ENCODE data around the gene CCDC112. TPM values are rescaled to one million over a fixed set of nuclear protein-coding genes. Genes with fewer than 3 reads are reported as not detected.

Gene CCDC112
- total RNA-seq, 1 donor from 2014 or later: 5.3 TPM

GRCh38 chr5:115243412-115243811 is 53.0 kb downstream of the CCDC112 start:
- Mint-ChIP-seq H3K27me3 (no peaks in the 10 kb centered on the region), H3K9me3 (no peaks in the 10 kb centered on the region), H3K4me1 (peaks cover 12% of the 10 kb centered on the region), H3K36me3 (ENCODE audit: low read depth) (peaks cover 48% of the 10 kb centered on the region), H3K27ac (no peak overlapping the region), H3K4me3 (no peak overlapping the region)
- DNase-seq (no peak), ATAC-seq (ENCODE audit: low read depth) (no peak)
- POLR2A ChIA-PET: no interaction called here
- intact Hi-C loops (cut with micrococcal nuclease): no loop called here
- CTCF ChIA-PET: interaction anchor here (7.9 kb wide), 1 partner anchor 145 kb away, joined by 135 read pairs; no protein-coding TSS in a partner anchor
- TF ChIP-seq CTCF (IDR thresholded peaks at IDR 0.05): no peak

GRCh38 chr5:115241881-115242642 is 54.4 kb downstream of the CCDC112 start:
- ATAC-seq (ENCODE audit: low read depth) (no peak), DNase-seq (no peak)
- peaks cover 12% of the 10 kb centered on the region for H3K4me1 Mint-ChIP-seq
- H3K27me3 Mint-ChIP-seq: no peaks in the 10 kb centered on the region
- H3K27ac Mint-ChIP-seq: no peak overlapping the region
- ChIA-PET CTCF (interaction anchor here (0.8 to 7.9 kb wide), 4 partner anchors 144 to 1630 kb away, joined by 3 to 135 read pairs (median 3); no protein-coding TSS in a partner anchor), POLR2A (interaction anchor here (0.7 to 1.3 kb wide), 2 partner anchors 13 to 303 kb away, joined by 3 read pairs; partner anchors contain the start of gene FEM1C)
- H3K9me3 Mint-ChIP-seq: no peaks in the 10 kb centered on the region
- intact Hi-C loops (cut with micrococcal nuclease): no loop called here
- H3K4me3 Mint-ChIP-seq: no peak overlapping the region
- H3K36me3 Mint-ChIP-seq (ENCODE audit: low read depth): peaks cover 48% of the 10 kb centered on the region
- no peak for TF ChIP-seq CTCF (IDR thresholded peaks at IDR 0.05)

- H3K4me3 Mint-ChIP-seq: no peak overlapping the region
- ChIA-PET POLR2A (no interaction called here), CTCF (no interaction called here)
- H3K27me3 Mint-ChIP-seq: no peaks in the 10 kb centered on the region
- TF ChIP-seq CTCF (IDR thresholded peaks at IDR 0.05): no peak
- peaks cover 2% of the 10 kb centered on the region for H3K4me1 Mint-ChIP-seq
- peaks cover 78% of the 10 kb centered on the region for H3K36me3 Mint-ChIP-seq (ENCODE audit: low read depth)
- ATAC-seq (ENCODE audit: low read depth): no peak
- no peak for DNase-seq
- H3K27ac Mint-ChIP-seq: no peak overlapping the region
- intact Hi-C loops (cut with micrococcal nuclease): no loop called here
- no peaks in the 10 kb centered on the region for H3K9me3 Mint-ChIP-seq
Measured at GRCh38 chr5:115237066-115237465, 59.4 kb downstream of the CCDC112 start.

GRCh38 chr5:115236599-115236998 is 59.9 kb downstream of the CCDC112 start:
- H3K27ac Mint-ChIP-seq: no peak overlapping the region
- peaks cover 78% of the 10 kb centered on the region for H3K36me3 Mint-ChIP-seq (ENCODE audit: low read depth)
- POLR2A ChIA-PET: no interaction called here
- DNase-seq (no peak), ATAC-seq (ENCODE audit: low read depth) (no peak)
- CTCF ChIA-PET: no interaction called here
- no peak overlapping the region for H3K4me3 Mint-ChIP-seq
- TF ChIP-seq CTCF (IDR thresholded peaks at IDR 0.05): no peak
- no peaks in the 10 kb centered on the region for H3K27me3 Mint-ChIP-seq
- no peaks in the 10 kb centered on the region for H3K4me1 Mint-ChIP-seq
- no peaks in the 10 kb centered on the region for H3K9me3 Mint-ChIP-seq
- intact Hi-C loops (cut with micrococcal nuclease): no loop called here

GRCh38 chr5:115231598-115231997 is 64.9 kb downstream of the CCDC112 start:
- no peak overlapping the region for H3K27ac Mint-ChIP-seq
- peaks cover 5% of the 10 kb centered on the region for H3K4me1 Mint-ChIP-seq
- POLR2A ChIA-PET: no interaction called here
- H3K4me3 Mint-ChIP-seq: no peak overlapping the region
- H3K9me3 Mint-ChIP-seq: no peaks in the 10 kb centered on the region
- no peak for ATAC-seq (ENCODE audit: low read depth)
- peaks cover 85% of the 10 kb centered on the region for H3K36me3 Mint-ChIP-seq (ENCODE audit: low read depth)
- CTCF ChIA-PET: interaction anchor here (1.6 kb wide), 1 partner anchor 134 kb away, joined by 4 read pairs; no protein-coding TSS in a partner anchor
- TF ChIP-seq CTCF (IDR thresholded peaks at IDR 0.05): no peak
- no peak for DNase-seq
- intact Hi-C loops (cut with micrococcal nuclease): no loop called here
- no peaks in the 10 kb centered on the region for H3K27me3 Mint-ChIP-seq

Measured in activated B cell treated with CpG ODN at 0.5 μM for 24 hours (primary cell).